Uterus (tissue), 4 donors: ENCODE data around the gene RAB40C. TPM values are rescaled to one million over a fixed set of nuclear protein-coding genes. Genes with fewer than 3 reads are reported as not detected.
A peak's percentile ranks its signal among the peaks of the same experiment; 100 is the strongest.

Source experiments
- DNase-seq, 2 donors: peaks; one replicate each; pipeline ENCODE4 v3.0.0-alpha.2; 2019 to 2020
- H3K27ac ChIP-seq, 2 donors: fragments of 200-600 bp; sonication (generic); 1 replicate in 1 of 2; 2 replicates in 1 of 2; pipeline ENCODE4 v1.5.1; 2016 to 2018
- H3K27me3 ChIP-seq, 2 donors: fragments of 200-600 bp; sonication (generic); one replicate each; pipeline ENCODE4 v1.5.1; 2018 to 2019; ENCODE audit warnings: control low read depth in 1 of 2
- H3K36me3 ChIP-seq, 2 donors: fragments of 200-600 bp; sonication (generic); one replicate each; pipeline ENCODE4 v1.5.1; 2019; ENCODE audit warnings: control low read depth in 1 of 2
- H3K4me1 ChIP-seq, 2 donors: fragments of 200-600 bp; sonication (generic); one replicate each; pipeline ENCODE4 v1.5.1; 2018 to 2019; ENCODE audit warnings: control low read depth in 1 of 2
- H3K4me3 ChIP-seq, 2 donors: fragments of 200-600 bp; sonication (generic); 1 replicate in 1 of 2; 2 replicates in 1 of 2; pipeline ENCODE4 v1.5.1; 2018 to 2019; ENCODE audit warnings: mild to moderate bottlenecking in 1 of 2
- H3K9me3 ChIP-seq, 2 donors: fragments of 200-600 bp; sonication (generic); one replicate each; pipeline ENCODE4 v1.5.1; 2019; ENCODE audit warnings: control low read depth in 1 of 2
- CTCF ChIP-seq, 4 experiments: fragments of 200-600 bp in 2 of 4; fragments of 450-650 bp in 2 of 4; sonication (generic) in 2 of 4; IDR thresholded peaks; one replicate each; pipeline ENCODE4 v1.5.1; 2016 to 2019; ENCODE audit warnings: antibody characterized with exemption in 4 of 4, mild to moderate bottlenecking in 2 of 4, moderate library complexity in 1 of 4
- POLR2A ChIP-seq, 2 donors: fragments of 450-650 bp; IDR thresholded peaks; one replicate each; pipeline ENCODE4 v1.6.1; 2016; ENCODE audit warnings: antibody characterized with exemption in 2 of 2, mild to moderate bottlenecking in 1 of 2, moderate library complexity in 1 of 2
- intact Hi-C: fragments of 100-400 bp; cut with DNase I; formaldehyde crosslinking; loops from one replicate; pipeline ENCODE4 v1.15.1; 2023; ENCODE audit warnings: low total_unique reads
- total RNA-seq, 4 donors: library from RNA; depleted of rRNA in 3 of 4; stranded (reverse); fragments of >200 nt in 3 of 4; gene quantifications; one replicate each; pipeline versions ENCODE4 v1.1.0 to v1.2.4, GENCODE V29; 2014 to 2023
- donor health status: DM: yes; HTN: yes; CAD: no.

Gene RAB40C
- total RNA-seq, 4 donors from 2014 or later = 0.59 to 25.4 (median 14.3) TPM

DNA sequence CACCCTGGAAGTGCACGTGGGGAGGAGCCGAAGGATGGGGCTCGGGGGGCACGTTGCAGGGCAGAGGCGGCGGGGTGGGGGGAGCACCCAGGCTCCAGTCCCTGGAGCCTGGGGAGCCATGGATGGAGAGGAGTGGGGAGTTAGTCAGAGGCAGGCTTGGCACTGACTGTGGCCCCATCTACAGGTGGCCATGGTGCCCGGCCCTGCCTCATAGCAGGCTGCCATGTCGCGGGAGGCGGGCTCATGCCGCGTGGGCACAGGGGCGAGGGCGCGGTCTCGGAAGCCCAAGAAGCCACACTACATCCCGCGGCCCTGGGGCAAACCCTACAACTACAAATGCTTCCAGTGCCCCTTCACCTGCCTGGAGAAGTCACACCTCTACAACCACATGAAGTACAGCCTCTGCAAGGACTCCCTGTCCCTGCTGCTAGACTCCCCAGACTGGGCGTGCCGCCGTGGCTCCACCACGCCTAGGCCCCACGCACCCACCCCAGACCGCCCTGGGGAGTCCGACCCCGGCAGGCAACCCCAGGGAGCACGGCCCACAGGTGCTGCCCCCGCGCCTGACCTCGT is 26.7 kb upstream of the RAB40C start:
- Histone ChIP-seq H3K36me3 (no peaks in the 10 kb centered on the region), H3K27ac (no peak overlapping the region), H3K4me1 (peaks cover 15 to 25% of the 10 kb centered on the region in 2 donors), H3K9me3 (no peaks in the 10 kb centered on the region), H3K27me3 (peaks cover 0 to 11% of the 10 kb centered on the region in 2 donors), H3K4me3 (no peak overlapping the region)
- no peak for TF ChIP-seq POLR2A (IDR thresholded peaks at IDR 0.05)
- TF ChIP-seq CTCF (IDR thresholded peaks at IDR 0.05) = no peak
- DNase-seq = no peak
- intact Hi-C loops = no loop called here

DNA sequence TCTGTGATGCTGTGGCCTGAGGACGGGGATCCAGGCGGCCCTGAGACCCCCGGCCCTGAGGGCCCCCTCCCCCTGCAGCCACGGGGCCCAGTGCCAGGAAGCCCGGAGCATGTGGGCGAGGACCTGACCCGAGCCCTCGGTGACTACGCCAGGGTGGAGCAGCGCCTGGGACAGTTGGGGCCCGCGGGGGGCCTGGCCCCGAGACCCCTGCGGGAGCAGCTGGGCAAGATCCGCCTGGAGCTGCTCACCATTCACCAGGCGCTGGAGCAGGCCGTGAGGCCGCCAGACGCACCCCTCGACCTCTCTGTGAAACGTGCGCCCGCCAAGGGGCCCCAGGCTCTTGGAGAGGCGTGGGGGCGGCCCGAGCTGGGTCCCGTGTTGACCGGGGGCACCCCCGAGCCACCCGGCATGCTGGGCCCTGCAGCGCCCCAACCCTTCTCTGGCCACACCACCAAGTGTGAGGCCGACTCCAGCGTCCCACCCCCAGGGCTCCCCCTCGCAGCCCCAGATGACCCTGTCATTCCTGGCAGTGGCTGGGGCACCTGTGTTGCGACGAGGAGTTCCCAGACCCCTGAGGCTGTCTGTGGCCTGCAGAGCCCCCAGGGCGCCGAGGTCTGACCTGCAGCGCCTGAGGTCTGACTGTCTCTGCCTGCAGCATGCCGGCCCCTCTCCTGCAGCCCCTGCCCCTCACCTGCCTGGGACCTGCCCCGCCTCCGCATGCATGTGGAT is 25.0 kb upstream of the RAB40C start:
- Histone ChIP-seq H3K36me3 (no peaks in the 10 kb centered on the region), H3K27ac (no peak overlapping the region), H3K27me3 (peaks cover 0 to 11% of the 10 kb centered on the region in 2 donors), H3K4me1 (peaks cover 15 to 19% of the 10 kb centered on the region in 2 donors), H3K9me3 (no peaks in the 10 kb centered on the region), H3K4me3 (no peak overlapping the region)
- no peak for DNase-seq
- no peak for TF ChIP-seq CTCF (IDR thresholded peaks at IDR 0.05)
- no peak for TF ChIP-seq POLR2A (IDR thresholded peaks at IDR 0.05)
- intact Hi-C loops = no loop called here

DNA sequence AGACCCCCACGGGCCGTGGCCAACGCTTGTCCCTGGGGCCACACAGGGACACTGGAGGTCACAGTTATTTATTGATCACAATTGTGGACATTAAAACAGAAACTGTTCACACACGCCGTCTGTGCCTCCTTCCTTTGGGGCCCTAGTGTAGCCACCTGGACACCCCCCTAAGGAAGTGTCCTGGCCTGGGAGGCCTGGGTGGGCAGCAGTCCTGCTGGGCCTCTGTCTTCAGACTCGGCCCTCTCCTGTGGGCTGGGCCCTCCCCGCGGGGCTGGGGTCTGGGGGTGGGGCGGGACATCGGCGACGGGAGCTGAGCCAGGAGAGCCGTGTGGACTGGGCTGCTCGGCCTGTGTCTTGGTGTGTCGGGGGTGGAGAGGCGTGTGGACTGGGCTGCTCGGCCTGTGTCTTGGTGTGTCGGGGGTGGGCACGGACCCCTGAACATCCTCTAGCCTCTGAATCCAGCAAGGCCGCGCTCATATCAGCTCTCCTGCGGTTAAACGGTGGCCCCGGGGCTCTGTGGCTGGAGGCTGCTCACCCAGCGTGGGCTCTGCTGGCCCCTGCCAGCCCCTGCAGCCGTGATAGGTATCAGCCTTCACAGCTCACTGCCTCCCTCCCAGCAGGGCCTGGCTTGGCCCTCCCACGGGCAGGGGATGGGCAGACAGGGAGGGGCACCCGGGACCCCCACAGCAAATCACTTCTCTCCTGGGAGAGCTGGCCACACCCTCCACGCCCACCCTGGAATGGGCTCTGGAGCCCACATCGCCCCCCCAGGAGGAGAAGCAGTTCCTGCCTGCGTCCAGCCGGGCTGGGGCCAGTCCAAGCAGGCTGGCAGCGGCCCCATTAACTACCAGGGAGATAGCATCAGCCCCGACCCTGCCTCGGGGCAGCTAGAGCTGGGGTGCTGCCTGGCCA is 24.2 kb upstream of the RAB40C start:
- peak overlapping the region; percentile 39 to 57 for H3K27ac ChIP-seq
- peaks cover 13 to 15% of the 10 kb centered on the region in 2 donors for H3K4me1 ChIP-seq
- peaks cover 0 to 11% of the 10 kb centered on the region in 2 donors for H3K27me3 ChIP-seq
- H3K36me3 ChIP-seq = no peaks in the 10 kb centered on the region
- TF ChIP-seq CTCF (IDR thresholded peaks at IDR 0.05) (no peak), POLR2A (IDR thresholded peaks at IDR 0.05) (no peak)
- H3K9me3 ChIP-seq = no peaks in the 10 kb centered on the region
- H3K4me3 ChIP-seq = no peak overlapping the region
- intact Hi-C loops = no loop called here
- DNase-seq = peak in 1 of 2 donors; percentile 41

GRCh38 chr16:566475-567372 is 23.1 kb upstream of the RAB40C start, which contains the start of gene NHLRC4:
TSS of gene NHLRC4 (plus strand) at chr16:567005. CDS start at chr16:568048, 1,043 bp downstream.
- Histone ChIP-seq H3K27ac (peak within 1 kb of the TSS; percentile 39 to 57), H3K36me3 (no peaks in the 10 kb centered on the region), H3K9me3 (no peaks in the 10 kb centered on the region), H3K4me1 (peaks cover 13 to 15% of the 10 kb centered on the region in 2 donors), H3K27me3 (peaks cover 0 to under 1% of the 10 kb centered on the region in 2 donors), H3K4me3 (peak within 1 kb of the TSS; percentile 18 to 25)
- peak; percentile 76 to 77 for DNase-seq
- intact Hi-C loops = no loop called here
- no peak for TF ChIP-seq CTCF (IDR thresholded peaks at IDR 0.05)
- TF ChIP-seq POLR2A (IDR thresholded peaks at IDR 0.05) = no peak
